HepG2 (cell line): ENCODE measurements around the gene NEAT1. TPM values are rescaled to one million over a fixed set of nuclear protein-coding genes. Genes with fewer than 3 reads are reported as not detected.
A peak's percentile ranks its signal among the peaks of the same experiment; 100 is the strongest.

Experiments
- FOXA3 ChIP-seq: IDR thresholded peaks from 2 replicates; pipeline ENCODE4 v1.6.1; 2016; ENCODE audit warnings: missing genetic modification reagents, missing compliant biosample characterization
- GTF2F1 ChIP-seq: fragments of 150-350 bp; IDR thresholded peaks from 2 replicates; pipeline ENCODE4 v1.6.1; 2014; ENCODE audit warnings: low read length
- KDM2A ChIP-seq: sonication (generic); formaldehyde crosslinking; IDR thresholded peaks from 2 replicates; pipeline ENCODE4 v1.4.0; 2020; ENCODE audit warnings: low read depth, missing genetic modification reagents, borderline replicate concordance
- KDM5B ChIP-seq: sonication (generic); formaldehyde crosslinking; IDR thresholded peaks from 2 replicates; pipeline ENCODE4 v1.4.0; 2020; ENCODE audit warnings: missing genetic modification reagents, mild to moderate bottlenecking, borderline replicate concordance
- KLF11 ChIP-seq: IDR thresholded peaks from 2 replicates; pipeline ENCODE4 v1.6.1; 2016; ENCODE audit warnings: missing compliant biosample characterization
- MTF1 ChIP-seq: sonication (generic); formaldehyde crosslinking; IDR thresholded peaks from 2 replicates; pipeline ENCODE4 v1.5.0; 2020; ENCODE audit warnings: missing genetic modification reagents
- NFIC ChIP-seq: IDR thresholded peaks from 2 replicates; pipeline ENCODE4 v1.6.1; 2012; ENCODE audit warnings: mild to moderate bottlenecking, low read length, inconsistent platforms
- NFYC ChIP-seq: IDR thresholded peaks from 2 replicates; pipeline ENCODE4 v1.6.1; 2016; ENCODE audit warnings: missing genetic modification reagents, missing compliant biosample characterization
- NONO ChIP-seq, 2 experiments: fragments of 450-650 bp in 1 of 2; sonication (generic) in 1 of 2; formaldehyde crosslinking in 1 of 2; IDR thresholded peaks in 1 of 2; conservative IDR thresholded peaks in 1 of 2; 2 replicates each; pipeline versions ENCODE4 v1.6.1 to v1.8.0; 2017 to 2022; ENCODE audit warnings: mild to moderate bottlenecking in 1 of 2, missing genetic modification reagents in 1 of 2, moderate library complexity in 1 of 2
- POLR2AphosphoS5 ChIP-seq: IDR thresholded peaks from 2 replicates; pipeline ENCODE4 v1.6.1; 2012; ENCODE audit warnings: low read depth, low read length
- RBAK ChIP-seq: sonication (generic); formaldehyde crosslinking; IDR thresholded peaks from 2 replicates; pipeline ENCODE4 v1.5.1; 2020; ENCODE audit warnings: mild to moderate bottlenecking, missing genetic modification reagents
- RFXANK ChIP-seq: IDR thresholded peaks from 2 replicates; pipeline ENCODE4 v1.6.1; 2016
- SMC3 ChIP-seq: IDR thresholded peaks from 2 replicates; pipeline ENCODE4 v1.6.1; 2011; ENCODE audit warnings: low read length, improper control_type of control experiment
- SNRNP70 ChIP-seq: fragments of 200-400 bp; formaldehyde crosslinking; IDR thresholded peaks from 2 replicates; pipeline ENCODE4 v1.6.1; 2017; ENCODE audit warnings: mild to moderate bottlenecking, low read depth, low read length, moderate library complexity
- ZEB1 ChIP-seq: IDR thresholded peaks from 2 replicates; pipeline ENCODE4 v1.6.1; 2012; ENCODE audit warnings: mild to moderate bottlenecking, low read depth, inconsistent platforms; ENCODE audit not compliant: insufficient replicate concordance
- ZFP90 ChIP-seq: sonication (generic); formaldehyde crosslinking; IDR thresholded peaks from 2 replicates; pipeline ENCODE4 v1.8.0; 2022; ENCODE audit warnings: missing genetic modification reagents, mild to moderate bottlenecking, inconsistent platforms, borderline replicate concordance
- ZNF563 ChIP-seq: sonication (generic); formaldehyde crosslinking; IDR thresholded peaks from 2 replicates; pipeline ENCODE4 v1.8.0; 2022; ENCODE audit warnings: mild to moderate bottlenecking, moderate library complexity, missing genetic modification reagents
- ZNF747 ChIP-seq: sonication (generic); formaldehyde crosslinking; IDR thresholded peaks from 2 replicates; pipeline ENCODE4 v1.8.1; 2023; ENCODE audit warnings: missing genetic modification reagents, mild to moderate bottlenecking, borderline replicate concordance
- polyA plus RNA-seq, 8 experiments: library from polyadenylated mRNA; depleted of rRNA in 3 of 8; stranded (reverse) in 7 of 8; unstranded in 1 of 8; fragments of >200 nt; fragmentation: Illumina TruSeq in 4 of 8; extraction: Trizol in 4 of 8; gene quantifications; 2 replicates each; pipeline versions ENCODE4 v1.2.1 to v1.2.3, GENCODE V29; 2011 to 2016; ENCODE audit warnings: low read depth in 4 of 8, missing spikeins in 1 of 8, mixed read lengths in 1 of 8; ENCODE audit not compliant: insufficient read depth in 1 of 8
- total RNA-seq, 5 experiments: library from RNA; depleted of rRNA; stranded (reverse); fragments of >200 nt; fragmentation: Illumina TruSeq; extraction: Trizol; gene quantifications; 2 replicates each; pipeline ENCODE4 v1.2.3, GENCODE V29; 2016; ENCODE audit warnings: low read depth in 1 of 5
- TF ChIP-seq, protein P1 (sequence below): sonication (generic); formaldehyde crosslinking; IDR thresholded peaks from 2 replicates; pipeline ENCODE4 v1.4.0; 2020; ENCODE audit warnings: missing genetic modification reagents
- TF ChIP-seq, protein P2 (sequence below): sonication (generic); formaldehyde crosslinking; IDR thresholded peaks from 2 replicates; pipeline ENCODE4 v1.4.0; 2020; ENCODE audit warnings: mild to moderate bottlenecking, missing genetic modification reagents
- TF ChIP-seq, protein P3 (sequence below): sonication (generic); formaldehyde crosslinking; IDR thresholded peaks from 2 replicates; pipeline ENCODE4 v1.8.0; 2022; ENCODE audit warnings: low read depth, missing genetic modification reagents
- TF ChIP-seq, protein P4 (sequence below): sonication (generic); formaldehyde crosslinking; IDR thresholded peaks from 2 replicates; pipeline ENCODE4 v1.5.0; 2020; ENCODE audit warnings: mild to moderate bottlenecking, missing genetic modification reagents

Gene NEAT1
- total and polyA plus RNA-seq, 2 of the 13 experiments (the other 11 are each of a cell fraction or from before 2014, with no cell fraction given), result 20.5 to 41.2 TPM

DNA sequence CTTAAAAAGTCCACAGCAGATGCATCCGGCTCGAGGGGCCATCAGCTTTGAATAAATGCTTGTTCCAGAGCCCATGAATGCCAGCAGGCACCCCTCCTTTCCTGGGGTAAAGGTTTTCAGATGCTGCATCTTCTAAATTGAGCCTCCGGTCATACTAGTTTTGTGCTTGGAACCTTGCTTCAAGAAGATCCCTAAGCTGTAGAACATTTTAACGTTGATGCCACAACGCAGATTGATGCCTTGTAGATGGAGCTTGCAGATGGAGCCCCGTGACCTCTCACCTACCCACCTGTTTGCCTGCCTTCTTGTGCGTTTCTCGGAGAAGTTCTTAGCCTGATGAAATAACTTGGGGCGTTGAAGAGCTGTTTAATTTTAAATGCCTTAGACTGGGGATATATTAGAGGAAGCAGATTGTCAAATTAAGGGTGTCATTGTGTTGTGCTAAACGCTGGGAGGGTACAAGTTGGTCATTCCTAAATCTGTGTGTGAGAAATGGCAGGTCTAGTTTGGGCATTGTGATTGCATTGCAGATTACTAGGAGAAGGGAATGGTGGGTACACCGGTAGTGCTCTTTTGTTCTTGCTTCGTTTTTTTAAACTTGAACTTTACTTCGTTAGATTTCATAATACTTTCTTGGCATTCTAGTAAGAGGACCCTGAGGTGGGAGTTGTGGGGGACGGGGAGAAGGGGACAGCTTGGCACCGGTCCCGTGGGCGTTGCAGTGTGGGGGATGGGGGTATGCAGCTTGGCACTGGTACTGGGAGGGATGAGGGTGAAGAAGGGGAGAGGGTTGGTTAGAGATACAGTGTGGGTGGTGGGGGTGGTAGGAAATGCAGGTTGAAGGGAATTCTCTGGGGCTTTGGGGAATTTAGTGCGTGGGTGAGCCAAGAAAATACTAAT is 1.9 kb downstream of the NEAT1 start (continued):
- TF ChIP-seq MTF1 (CRISPR knock-in tag), result no peak
- no peak for TF ChIP-seq KDM2A (CRISPR knock-in tag)
- no peak for TF ChIP-seq RFXANK (CRISPR knock-in tag)
- TF ChIP-seq, protein P1, sequence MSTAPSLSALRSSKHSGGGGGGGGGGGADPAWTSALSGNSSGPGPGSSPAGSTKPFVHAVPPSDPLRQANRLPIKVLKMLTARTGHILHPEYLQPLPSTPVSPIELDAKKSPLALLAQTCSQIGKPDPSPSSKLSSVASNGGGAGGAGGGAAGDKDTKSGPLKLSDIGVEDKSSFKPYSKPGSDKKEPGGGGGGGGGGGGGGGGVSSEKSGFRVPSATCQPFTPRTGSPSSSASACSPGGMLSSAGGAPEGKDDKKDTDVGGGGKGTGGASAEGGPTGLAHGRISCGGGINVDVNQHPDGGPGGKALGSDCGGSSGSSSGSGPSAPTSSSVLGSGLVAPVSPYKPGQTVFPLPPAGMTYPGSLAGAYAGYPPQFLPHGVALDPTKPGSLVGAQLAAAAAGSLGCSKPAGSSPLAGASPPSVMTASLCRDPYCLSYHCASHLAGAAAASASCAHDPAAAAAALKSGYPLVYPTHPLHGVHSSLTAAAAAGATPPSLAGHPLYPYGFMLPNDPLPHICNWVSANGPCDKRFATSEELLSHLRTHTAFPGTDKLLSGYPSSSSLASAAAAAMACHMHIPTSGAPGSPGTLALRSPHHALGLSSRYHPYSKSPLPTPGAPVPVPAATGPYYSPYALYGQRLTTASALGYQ (CRISPR knock-in tag), result no peak
- 0 out of 2 replicates have a peak, but pooled peaks have one; percentile 2 for TF ChIP-seq SMC3
- TF ChIP-seq ZEB1, result no peak
- TF ChIP-seq ZNF747, result no peak
- no peak for TF ChIP-seq NONO (IDR thresholded peaks at IDR 0.05)
- no peak for TF ChIP-seq NONO (CRISPR knock-in tag; conservative IDR thresholded peaks at IDR 0.05)
- no peak for TF ChIP-seq RBAK (CRISPR knock-in tag)
- TF ChIP-seq SNRNP70, result no peak
- TF ChIP-seq NFYC (CRISPR knock-in tag), result 0 out of 2 replicates have a peak, but pooled peaks have one; percentile 13
- no peak for TF ChIP-seq KLF11 (CRISPR knock-in tag)
- TF ChIP-seq, protein P2, sequence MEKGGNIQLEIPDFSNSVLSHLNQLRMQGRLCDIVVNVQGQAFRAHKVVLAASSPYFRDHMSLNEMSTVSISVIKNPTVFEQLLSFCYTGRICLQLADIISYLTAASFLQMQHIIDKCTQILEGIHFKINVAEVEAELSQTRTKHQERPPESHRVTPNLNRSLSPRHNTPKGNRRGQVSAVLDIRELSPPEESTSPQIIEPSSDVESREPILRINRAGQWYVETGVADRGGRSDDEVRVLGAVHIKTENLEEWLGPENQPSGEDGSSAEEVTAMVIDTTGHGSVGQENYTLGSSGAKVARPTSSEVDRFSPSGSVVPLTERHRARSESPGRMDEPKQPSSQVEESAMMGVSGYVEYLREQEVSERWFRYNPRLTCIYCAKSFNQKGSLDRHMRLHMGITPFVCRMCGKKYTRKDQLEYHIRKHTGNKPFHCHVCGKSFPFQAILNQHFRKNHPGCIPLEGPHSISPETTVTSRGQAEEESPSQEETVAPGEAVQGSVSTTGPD, result no peak
- no peak for TF ChIP-seq GTF2F1
- TF ChIP-seq KDM5B (CRISPR knock-in tag), result no peak
- TF ChIP-seq POLR2AphosphoS5, result peak; percentile 79
- TF ChIP-seq, protein P3, sequence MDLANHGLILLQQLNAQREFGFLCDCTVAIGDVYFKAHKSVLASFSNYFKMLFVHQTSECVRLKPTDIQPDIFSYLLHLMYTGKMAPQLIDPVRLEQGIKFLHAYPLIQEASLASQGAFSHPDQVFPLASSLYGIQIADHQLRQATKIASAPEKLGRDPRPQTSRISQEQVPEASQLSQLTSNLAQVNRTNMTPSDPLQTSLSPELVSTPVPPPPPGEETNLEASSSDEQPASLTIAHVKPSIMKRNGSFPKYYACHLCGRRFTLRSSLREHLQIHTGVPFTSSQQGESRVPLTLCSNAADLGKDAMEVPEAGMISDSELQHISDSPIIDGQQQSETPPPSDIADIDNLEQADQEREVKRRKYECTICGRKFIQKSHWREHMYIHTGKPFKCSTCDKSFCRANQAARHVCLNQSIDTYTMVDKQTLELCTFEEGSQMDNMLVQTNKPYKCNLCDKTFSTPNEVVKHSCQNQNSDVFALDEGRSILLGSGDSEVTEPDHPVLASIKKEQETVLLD (CRISPR knock-in tag), result no peak
- 0 out of 2 replicates have a peak, but pooled peaks have one; percentile 6 for TF ChIP-seq ZFP90 (CRISPR knock-in tag)
- no peak for TF ChIP-seq ZNF563 (CRISPR knock-in tag)
- 0 out of 2 replicates have a peak, but pooled peaks have one; percentile 5 for TF ChIP-seq FOXA3
- TF ChIP-seq NFIC, result no peak
- TF ChIP-seq, protein P4, sequence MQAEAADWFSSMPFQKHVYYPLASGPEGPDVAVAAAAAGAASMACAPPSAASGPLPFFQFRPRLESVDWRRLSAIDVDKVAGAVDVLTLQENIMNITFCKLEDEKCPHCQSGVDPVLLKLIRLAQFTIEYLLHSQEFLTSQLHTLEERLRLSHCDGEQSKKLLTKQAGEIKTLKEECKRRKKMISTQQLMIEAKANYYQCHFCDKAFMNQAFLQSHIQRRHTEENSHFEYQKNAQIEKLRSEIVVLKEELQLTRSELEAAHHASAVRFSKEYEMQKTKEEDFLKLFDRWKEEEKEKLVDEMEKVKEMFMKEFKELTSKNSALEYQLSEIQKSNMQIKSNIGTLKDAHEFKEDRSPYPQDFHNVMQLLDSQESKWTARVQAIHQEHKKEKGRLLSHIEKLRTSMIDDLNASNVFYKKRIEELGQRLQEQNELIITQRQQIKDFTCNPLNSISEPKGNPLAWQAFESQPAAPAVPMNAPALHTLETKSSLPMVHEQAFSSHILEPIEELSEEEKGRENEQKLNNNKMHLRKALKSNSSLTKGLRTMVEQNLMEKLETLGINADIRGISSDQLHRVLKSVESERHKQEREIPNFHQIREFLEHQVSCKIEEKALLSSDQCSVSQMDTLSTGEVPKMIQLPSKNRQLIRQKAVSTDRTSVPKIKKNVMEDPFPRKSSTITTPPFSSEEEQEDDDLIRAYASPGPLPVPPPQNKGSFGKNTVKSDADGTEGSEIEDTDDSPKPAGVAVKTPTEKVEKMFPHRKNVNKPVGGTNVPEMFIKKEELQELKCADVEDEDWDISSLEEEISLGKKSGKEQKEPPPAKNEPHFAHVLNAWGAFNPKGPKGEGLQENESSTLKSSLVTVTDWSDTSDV, result no peak
